ENCODE measurements around the gene CDHR2. TPM values are rescaled to one million over a fixed set of nuclear protein-coding genes. Genes with fewer than 3 reads are reported as not detected.

The CDHR2 gene
- polyA plus RNA-seq (2013, experiment 1 of 2) = 0.01 TPM
- 0.01 TPM for polyA plus RNA-seq (2013, experiment 2 of 2)

DNA sequence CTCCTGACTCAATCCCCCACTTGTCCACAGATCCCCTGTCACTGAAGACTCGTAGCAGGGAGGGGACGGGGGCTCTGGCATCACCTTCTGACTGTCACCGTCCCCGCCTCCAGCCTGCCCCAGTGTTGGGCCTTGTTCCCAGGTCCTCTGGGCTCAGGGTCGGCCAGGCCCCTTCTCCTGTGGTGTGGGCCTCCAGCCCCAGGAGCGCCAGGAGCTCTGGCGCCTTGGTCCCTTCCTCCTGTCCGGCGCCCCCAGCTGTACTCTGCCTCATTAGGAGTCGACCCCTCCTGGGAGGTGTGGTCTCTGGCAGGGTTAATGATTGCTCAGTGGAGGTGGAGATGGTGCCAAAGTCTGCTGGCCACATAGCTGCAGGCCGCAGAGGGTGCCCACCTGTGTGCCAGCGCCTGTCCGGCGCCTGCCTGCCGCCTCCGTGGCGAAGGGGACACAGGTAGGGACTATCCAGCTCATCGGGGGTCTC, at the start of gene CDHR2:
Gene CDHR2, plus strand, starts transcription at position 376 of the 478 bp plus-strand sequence. CDS start 16,011 bp downstream, outside the sequence.
- WGBS, 2 donors (ENCODE audit: extremely low coverage in 2 of 2, insufficient read length in 2 of 2, insufficient replicate concordance in 1 of 2) = no CpG with 5 or more reads among the region's 18 CpGs
- H3K18ac ChIP-seq (ENCODE audit: low read length) = peak within 1 kb of the TSS; percentile 78
- H3K14ac ChIP-seq (ENCODE audit: low read length) = peak within 1 kb of the TSS; percentile 63
- H4K8ac ChIP-seq (ENCODE audit: low read depth, low read length) = no peak within 1 kb of the TSS
- no peak within 1 kb of the TSS for H2AFZ ChIP-seq (ENCODE audit: low read length)
- peaks cover 4 to 33% (median 15%) of the 10 kb centered on the region in 3 experiments for H3K27me3 ChIP-seq (ENCODE audit: control insufficient read depth in 3 of 3, insufficient read depth in 3 of 3, low read depth in 1 of 3, low read length in 3 of 3)
- peak within 1 kb of the TSS; percentile 52 for H2BK12ac ChIP-seq (ENCODE audit: low read length)
- H3K36me3 ChIP-seq (replicated peaks in 1 of 2; ENCODE audit: control insufficient read depth in 2 of 2, insufficient read depth in 2 of 2, low read length in 2 of 2) = no peaks in the 10 kb centered on the region
- no peak within 1 kb of the TSS for H2BK5ac ChIP-seq (ENCODE audit: low read length)
- H3K23ac ChIP-seq (ENCODE audit: low read depth, low read length, poor library complexity) = no peak within 1 kb of the TSS
- H3K4me3 ChIP-seq (ENCODE audit: low read length in 2 of 2) = no peak within 1 kb of the TSS
- no peaks in the 10 kb centered on the region for H3K9me3 ChIP-seq (replicated peaks in 1 of 2; ENCODE audit: control insufficient read depth in 2 of 2, insufficient read depth in 1 of 2, low read depth in 1 of 2, low read length in 2 of 2)
- peak within 1 kb of the TSS; percentile 70 for H3K9ac ChIP-seq (ENCODE audit: low read depth, low read length, poor library complexity)
- peak within 1 kb of the TSS; percentile 79 for H4K91ac ChIP-seq (ENCODE audit: low read depth, low read length, poor library complexity)
- peaks cover 2% of the 10 kb centered on the region for H3K79me1 ChIP-seq (ENCODE audit: low read depth, low read length)
- H3K4ac ChIP-seq (ENCODE audit: low read length) = no peak within 1 kb of the TSS
- H3K27ac ChIP-seq (replicated peaks; ENCODE audit: low read length) = no peak within 1 kb of the TSS
- peak within 1 kb of the TSS; percentile 42 for H2BK120ac ChIP-seq (ENCODE audit: low read depth, low read length)
- H2AK5ac ChIP-seq (ENCODE audit: low read depth, low read length) = peak within 1 kb of the TSS; percentile 47
- no peak within 1 kb of the TSS for H3K4me2 ChIP-seq (ENCODE audit: insufficient read depth, low read length, poor library complexity, severe bottlenecking)
- peak within 1 kb of the TSS; percentile 92 for H2BK15ac ChIP-seq (ENCODE audit: low read length)
- peaks cover 4% of the 10 kb centered on the region in 2 donors for H3K4me1 ChIP-seq (ENCODE audit: control insufficient read depth in 2 of 2, insufficient read depth in 1 of 2, low read depth in 1 of 2, low read length in 2 of 2)
- no peak for DNase-seq (ENCODE audit: low spot score)

GRCh38 chr5:176500511-176500910, 48.6 kb upstream of the CDHR2 start:
- H2AFZ ChIP-seq (ENCODE audit: low read length) = no peak overlapping the region
- H3K14ac ChIP-seq (ENCODE audit: low read length) = no peak overlapping the region
- H2BK5ac ChIP-seq (ENCODE audit: low read length) = no peak overlapping the region
- H2AK5ac ChIP-seq (ENCODE audit: low read depth, low read length) = no peak overlapping the region
- no peaks in the 10 kb centered on the region for H3K4me1 ChIP-seq (ENCODE audit: control insufficient read depth in 2 of 2, insufficient read depth in 1 of 2, low read depth in 1 of 2, low read length in 2 of 2)
- H3K4ac ChIP-seq (ENCODE audit: low read length) = no peak overlapping the region
- no peak overlapping the region for H3K18ac ChIP-seq (ENCODE audit: low read length)
- no peak overlapping the region for H2BK120ac ChIP-seq (ENCODE audit: low read depth, low read length)
- H3K36me3 ChIP-seq (replicated peaks in 1 of 2; ENCODE audit: control insufficient read depth in 2 of 2, insufficient read depth in 2 of 2, low read length in 2 of 2) = peaks cover 25 to 96% of the 10 kb centered on the region in 2 donors
- WGBS, 2 donors (ENCODE audit: extremely low coverage in 2 of 2, insufficient read length in 2 of 2, insufficient replicate concordance in 1 of 2) = no CpG with 5 or more reads among the region's 3 CpGs
- H2BK12ac ChIP-seq (ENCODE audit: low read length) = no peak overlapping the region
- no peak overlapping the region for H4K8ac ChIP-seq (ENCODE audit: low read depth, low read length)
- no peak overlapping the region for H3K9ac ChIP-seq (ENCODE audit: low read depth, low read length, poor library complexity)
- no peak overlapping the region for H3K23ac ChIP-seq (ENCODE audit: low read depth, low read length, poor library complexity)
- H3K4me2 ChIP-seq (ENCODE audit: insufficient read depth, low read length, poor library complexity, severe bottlenecking) = no peak overlapping the region
- H4K91ac ChIP-seq (ENCODE audit: low read depth, low read length, poor library complexity) = no peak overlapping the region
- no peak overlapping the region for H3K27ac ChIP-seq (replicated peaks; ENCODE audit: low read length)
- no peak overlapping the region for H2BK15ac ChIP-seq (ENCODE audit: low read length)
- no peaks in the 10 kb centered on the region for H3K79me1 ChIP-seq (ENCODE audit: low read depth, low read length)
- no peaks in the 10 kb centered on the region for H3K9me3 ChIP-seq (replicated peaks in 1 of 2; ENCODE audit: control insufficient read depth in 2 of 2, insufficient read depth in 1 of 2, low read depth in 1 of 2, low read length in 2 of 2)
- H3K4me3 ChIP-seq (ENCODE audit: low read length in 2 of 2) = no peak overlapping the region
- DNase-seq (ENCODE audit: low spot score) = no peak
- H3K27me3 ChIP-seq (ENCODE audit: control insufficient read depth in 3 of 3, insufficient read depth in 3 of 3, low read depth in 1 of 3, low read length in 3 of 3) = no peaks in the 10 kb centered on the region

GRCh38 chr5:176501333-176501732, 47.8 kb upstream of the CDHR2 start:
- H3K79me1 ChIP-seq (ENCODE audit: low read depth, low read length) = no peaks in the 10 kb centered on the region
- no peaks in the 10 kb centered on the region for H3K4me1 ChIP-seq (ENCODE audit: control insufficient read depth in 2 of 2, insufficient read depth in 1 of 2, low read depth in 1 of 2, low read length in 2 of 2)
- no peak overlapping the region for H4K8ac ChIP-seq (ENCODE audit: low read depth, low read length)
- H3K23ac ChIP-seq (ENCODE audit: low read depth, low read length, poor library complexity) = no peak overlapping the region
- WGBS, 2 donors (ENCODE audit: extremely low coverage in 2 of 2, insufficient read length in 2 of 2, insufficient replicate concordance in 1 of 2) = no CpG with 5 or more reads among the region's 1 CpG
- no peak overlapping the region for H2BK15ac ChIP-seq (ENCODE audit: low read length)
- no peak overlapping the region for H3K4ac ChIP-seq (ENCODE audit: low read length)
- no peaks in the 10 kb centered on the region for H3K9me3 ChIP-seq (replicated peaks in 1 of 2; ENCODE audit: control insufficient read depth in 2 of 2, insufficient read depth in 1 of 2, low read depth in 1 of 2, low read length in 2 of 2)
- no peak for DNase-seq (ENCODE audit: low spot score)
- no peak overlapping the region for H2BK120ac ChIP-seq (ENCODE audit: low read depth, low read length)
- no peak overlapping the region for H3K4me3 ChIP-seq (ENCODE audit: low read length in 2 of 2)
- H3K4me2 ChIP-seq (ENCODE audit: insufficient read depth, low read length, poor library complexity, severe bottlenecking) = no peak overlapping the region
- H2BK12ac ChIP-seq (ENCODE audit: low read length) = no peak overlapping the region
- H4K91ac ChIP-seq (ENCODE audit: low read depth, low read length, poor library complexity) = no peak overlapping the region
- H3K18ac ChIP-seq (ENCODE audit: low read length) = no peak overlapping the region
- no peak overlapping the region for H2BK5ac ChIP-seq (ENCODE audit: low read length)
- no peak overlapping the region for H2AFZ ChIP-seq (ENCODE audit: low read length)
- no peak overlapping the region for H3K27ac ChIP-seq (replicated peaks; ENCODE audit: low read length)
- no peak overlapping the region for H2AK5ac ChIP-seq (ENCODE audit: low read depth, low read length)
- peaks cover 22 to 96% of the 10 kb centered on the region in 2 donors for H3K36me3 ChIP-seq (replicated peaks in 1 of 2; ENCODE audit: control insufficient read depth in 2 of 2, insufficient read depth in 2 of 2, low read length in 2 of 2)
- no peak overlapping the region for H3K9ac ChIP-seq (ENCODE audit: low read depth, low read length, poor library complexity)
- no peaks in the 10 kb centered on the region for H3K27me3 ChIP-seq (ENCODE audit: control insufficient read depth in 3 of 3, insufficient read depth in 3 of 3, low read depth in 1 of 3, low read length in 3 of 3)
- H3K14ac ChIP-seq (ENCODE audit: low read length) = no peak overlapping the region

DNA sequence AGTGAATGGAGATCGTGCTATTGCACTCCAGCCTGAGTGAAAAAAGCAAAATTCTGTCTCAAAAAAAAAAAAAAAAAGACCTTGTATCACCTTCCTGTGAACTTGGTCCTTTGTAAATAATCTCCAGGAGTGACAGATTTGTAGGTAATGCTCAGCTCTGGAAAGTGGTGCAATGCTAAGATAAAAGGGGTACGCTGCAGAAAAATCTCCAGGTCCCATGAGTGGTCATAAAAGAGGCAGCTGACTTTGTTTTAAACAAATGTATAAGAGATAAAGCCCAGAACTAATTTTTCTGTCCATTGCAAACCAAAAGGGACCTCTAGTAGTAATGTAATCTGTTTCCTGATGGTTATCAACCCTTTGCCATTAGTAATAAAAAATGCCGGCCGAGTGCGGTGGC, 45.6 kb upstream of the CDHR2 start:
- no peak overlapping the region for H2AFZ ChIP-seq (ENCODE audit: low read length)
- no peak overlapping the region for H3K14ac ChIP-seq (ENCODE audit: low read length)
- no peak overlapping the region for H2BK15ac ChIP-seq (ENCODE audit: low read length)
- no peak overlapping the region for H3K4me2 ChIP-seq (ENCODE audit: insufficient read depth, low read length, poor library complexity, severe bottlenecking)
- no peaks in the 10 kb centered on the region for H3K79me1 ChIP-seq (ENCODE audit: low read depth, low read length)
- no peak overlapping the region for H4K8ac ChIP-seq (ENCODE audit: low read depth, low read length)
- H3K4ac ChIP-seq (ENCODE audit: low read length) = no peak overlapping the region
- no peak overlapping the region for H3K18ac ChIP-seq (ENCODE audit: low read length)
- WGBS, 2 donors (ENCODE audit: extremely low coverage in 2 of 2, insufficient read length in 2 of 2, insufficient replicate concordance in 1 of 2) = no CpG with 5 or more reads among the region's 5 CpGs
- no peak for DNase-seq (ENCODE audit: low spot score)
- H2BK5ac ChIP-seq (ENCODE audit: low read length) = no peak overlapping the region
- H3K23ac ChIP-seq (ENCODE audit: low read depth, low read length, poor library complexity) = no peak overlapping the region
- no peak overlapping the region for H2AK5ac ChIP-seq (ENCODE audit: low read depth, low read length)
- no peaks in the 10 kb centered on the region for H3K27me3 ChIP-seq (ENCODE audit: control insufficient read depth in 3 of 3, insufficient read depth in 3 of 3, low read depth in 1 of 3, low read length in 3 of 3)
- H3K9me3 ChIP-seq (replicated peaks in 1 of 2; ENCODE audit: control insufficient read depth in 2 of 2, insufficient read depth in 1 of 2, low read depth in 1 of 2, low read length in 2 of 2) = no peaks in the 10 kb centered on the region
- H2BK12ac ChIP-seq (ENCODE audit: low read length) = no peak overlapping the region
- H3K36me3 ChIP-seq (replicated peaks in 1 of 2; ENCODE audit: control insufficient read depth in 2 of 2, insufficient read depth in 2 of 2, low read length in 2 of 2) = peaks cover 30 to 96% of the 10 kb centered on the region in 2 donors
- H3K27ac ChIP-seq (replicated peaks; ENCODE audit: low read length) = no peak overlapping the region
- no peak overlapping the region for H3K9ac ChIP-seq (ENCODE audit: low read depth, low read length, poor library complexity)
- H2BK120ac ChIP-seq (ENCODE audit: low read depth, low read length) = no peak overlapping the region
- no peak overlapping the region for H3K4me3 ChIP-seq (ENCODE audit: low read length in 2 of 2)
- H3K4me1 ChIP-seq (ENCODE audit: control insufficient read depth in 2 of 2, insufficient read depth in 1 of 2, low read depth in 1 of 2, low read length in 2 of 2) = no peaks in the 10 kb centered on the region
- no peak overlapping the region for H4K91ac ChIP-seq (ENCODE audit: low read depth, low read length, poor library complexity)

Measured in neuronal stem cell (in vitro differentiated cells).